ENCODE data around the gene C9orf43. TPM values are rescaled to one million over a fixed set of nuclear protein-coding genes. Genes with fewer than 3 reads are reported as not detected.

Gene C9orf43
- total and polyA plus RNA-seq, 2 donors (not counting 3 experiments of a cell fraction or from before 2014, with no cell fraction given), result 0.25 to 0.66 TPM

DNA sequence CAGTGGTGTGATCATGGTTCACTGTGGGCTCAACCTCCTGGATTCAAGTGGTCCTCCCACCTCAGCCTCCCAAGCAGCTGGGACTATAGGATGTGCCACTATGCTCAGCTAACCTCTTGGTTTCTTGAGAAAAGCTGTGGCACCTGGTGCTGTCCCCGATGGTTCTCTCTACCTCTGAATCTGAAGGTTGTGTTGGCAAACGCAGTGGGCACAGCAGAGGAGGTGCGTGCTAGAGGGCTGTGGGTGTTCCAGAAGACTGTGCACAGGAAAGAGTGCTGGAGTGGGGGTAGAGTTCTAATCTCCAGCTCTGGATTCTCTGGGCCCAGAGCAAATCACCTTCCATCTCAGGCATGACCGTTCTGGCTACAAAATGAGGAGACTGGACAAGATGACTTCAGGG, 65.4 kb downstream of the C9orf43 start:
- no peak overlapping the region for H3K9ac ChIP-seq (replicated peaks; ENCODE audit: extremely low read depth, insufficient read depth, low read length)
- TF ChIP-seq, protein P1, sequence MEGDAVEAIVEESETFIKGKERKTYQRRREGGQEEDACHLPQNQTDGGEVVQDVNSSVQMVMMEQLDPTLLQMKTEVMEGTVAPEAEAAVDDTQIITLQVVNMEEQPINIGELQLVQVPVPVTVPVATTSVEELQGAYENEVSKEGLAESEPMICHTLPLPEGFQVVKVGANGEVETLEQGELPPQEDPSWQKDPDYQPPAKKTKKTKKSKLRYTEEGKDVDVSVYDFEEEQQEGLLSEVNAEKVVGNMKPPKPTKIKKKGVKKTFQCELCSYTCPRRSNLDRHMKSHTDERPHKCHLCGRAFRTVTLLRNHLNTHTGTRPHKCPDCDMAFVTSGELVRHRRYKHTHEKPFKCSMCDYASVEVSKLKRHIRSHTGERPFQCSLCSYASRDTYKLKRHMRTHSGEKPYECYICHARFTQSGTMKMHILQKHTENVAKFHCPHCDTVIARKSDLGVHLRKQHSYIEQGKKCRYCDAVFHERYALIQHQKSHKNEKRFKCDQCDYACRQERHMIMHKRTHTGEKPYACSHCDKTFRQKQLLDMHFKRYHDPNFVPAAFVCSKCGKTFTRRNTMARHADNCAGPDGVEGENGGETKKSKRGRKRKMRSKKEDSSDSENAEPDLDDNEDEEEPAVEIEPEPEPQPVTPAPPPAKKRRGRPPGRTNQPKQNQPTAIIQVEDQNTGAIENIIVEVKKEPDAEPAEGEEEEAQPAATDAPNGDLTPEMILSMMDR (IDR thresholded peaks at IDR 0.05; ENCODE audit: extremely low read depth in 1 of 2, insufficient read depth in 1 of 2, low read depth in 1 of 2, low read length in 2 of 2), result no peak
- TF ChIP-seq MYC (IDR thresholded peaks at IDR 0.05; ENCODE audit: low read depth, low read length) (no peak), FOS (IDR thresholded peaks at IDR 0.05; ENCODE audit: borderline replicate concordance, insufficient read depth, low read length) (no peak), POLR2A (IDR thresholded peaks at IDR 0.05; ENCODE audit: low read depth, low read length) (no peak), POLR2AphosphoS5 (IDR thresholded peaks at IDR 0.05; ENCODE audit: insufficient read depth, low read depth, low read length) (no peak), EZH2 (IDR thresholded peaks at IDR 0.05; ENCODE audit: borderline replicate concordance, low read depth, low read length, severe bottlenecking) (no peak), JUN (IDR thresholded peaks at IDR 0.05; ENCODE audit: borderline replicate concordance, insufficient read depth, insufficient read length, low read depth) (no peak), GATA2 (IDR thresholded peaks at IDR 0.05; ENCODE audit: insufficient read depth, insufficient read length, low read depth, low read length) (no peak)
- TF ChIP-seq, protein P2, sequence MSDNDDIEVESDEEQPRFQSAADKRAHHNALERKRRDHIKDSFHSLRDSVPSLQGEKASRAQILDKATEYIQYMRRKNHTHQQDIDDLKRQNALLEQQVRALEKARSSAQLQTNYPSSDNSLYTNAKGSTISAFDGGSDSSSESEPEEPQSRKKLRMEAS (IDR thresholded peaks at IDR 0.05; ENCODE audit: insufficient read depth, insufficient read length), result no peak
- H3K9me1 ChIP-seq (replicated peaks; ENCODE audit: control insufficient read depth, extremely low read depth, insufficient read depth, low read length), result no peaks in the 10 kb centered on the region
- intact Hi-C loops (cut with micrococcal nuclease) (no loop called here), dilution Hi-C loops (cut with MboI; ENCODE audit: extremely low pct_ligation_motif_present, low sequenced_read_pairs) (no loop called here)
- H3K4me1 ChIP-seq (ENCODE audit: control insufficient read depth, extremely low read depth, insufficient read depth, low read length), result no peaks in the 10 kb centered on the region
- ChIA-PET CTCF (interaction anchor here (0.6 to 2.2 kb wide), 2 partner anchors 12 to 17 kb away, joined by 3 to 7 read pairs; no protein-coding TSS in a partner anchor), POLR2A (no interaction called here)
- no peaks in the 10 kb centered on the region for H3K79me2 ChIP-seq (ENCODE audit: control insufficient read depth, insufficient read depth, low read length)
- no peak overlapping the region for H2AFZ ChIP-seq (ENCODE audit: low read depth, low read length)
- H3K4me3 ChIP-seq (replicated peaks in 1 of 3; ENCODE audit: insufficient read depth in 1 of 3, low read depth in 1 of 3, low read length in 3 of 3), result no peak overlapping the region
- H3K27me3 ChIP-seq (ENCODE audit: control insufficient read depth in 2 of 2, insufficient read depth in 2 of 2, low read length in 2 of 2), result no peaks in the 10 kb centered on the region
- no peaks in the 10 kb centered on the region for H3K9me3 ChIP-seq (replicated peaks; ENCODE audit: control insufficient read depth, insufficient read depth, low read length)
- no TSS peak for BruUV-seq (replicated peaks)
- no peak overlapping the region for H3K27ac ChIP-seq (ENCODE audit: insufficient read depth, low read depth, low read length)
- no peaks in the 10 kb centered on the region for H4K20me1 ChIP-seq (replicated peaks; ENCODE audit: control insufficient read depth, extremely low read depth, insufficient read depth, low read length)
- H3K36me3 ChIP-seq (ENCODE audit: control insufficient read depth in 2 of 2, extremely low read depth in 1 of 2, insufficient read depth in 2 of 2, low read length in 2 of 2), result no peaks in the 10 kb centered on the region
- no peak for FAIRE-seq
- H3K4me2 ChIP-seq (ENCODE audit: insufficient read depth, low read length), result no peak overlapping the region
- no peak for DNase-seq (ENCODE audit: low read depth, low spot score)
